Neuron (in vitro differentiated cells): ENCODE measurements around the gene ASPSCR1.
"Not testable (repeated sequence)": the region's sequence is repeated elsewhere in the genome, so short reads cannot be mapped to it uniquely, and the experiment has no call there.

Source experiments
- H2AFZ ChIP-seq: one replicate; pipeline ENCODE4 v1.6.1; 2013; ENCODE audit warnings: low read depth, mild to moderate bottlenecking, inconsistent platforms, low read length, moderate library complexity
- H3K27me3 ChIP-seq: one replicate; pipeline ENCODE4 v1.6.1; 2013; ENCODE audit warnings: low read length; ENCODE audit not compliant: insufficient read depth
- H3K36me3 ChIP-seq: one replicate; pipeline ENCODE4 v1.6.1; 2013; ENCODE audit warnings: low read length; ENCODE audit not compliant: insufficient read depth
- H3K4me1 ChIP-seq: one replicate; pipeline ENCODE4 v1.6.1; 2013; ENCODE audit warnings: low read length; ENCODE audit not compliant: insufficient read depth
- H3K4me3 ChIP-seq: 2 replicates; pipeline ENCODE4 v1.5.1; 2013; ENCODE audit warnings: mild to moderate bottlenecking, low read length, moderate library complexity
- H3K9me3 ChIP-seq: one replicate; pipeline ENCODE4 v1.6.1; 2013; ENCODE audit warnings: low read length

The ASPSCR1 gene

GRCh38 chr17:82033359-82034085 lies 56.1 kb downstream of the ASPSCR1 start:
- Histone ChIP-seq H3K4me3 (no peak overlapping the region), H3K4me1 (peaks cover 33% of the 10 kb centered on the region), H3K27me3 (no peaks in the 10 kb centered on the region), H3K36me3 (peaks cover 7% of the 10 kb centered on the region), H2AFZ (no peak overlapping the region), H3K9me3 (no peaks in the 10 kb centered on the region)

GRCh38 chr17:82034371-82035011 lies 57.1 kb downstream of the ASPSCR1 start:
- no peaks in the 10 kb centered on the region for H3K9me3 ChIP-seq
- no peaks in the 10 kb centered on the region for H3K27me3 ChIP-seq
- no peak overlapping the region for H2AFZ ChIP-seq
- peaks cover 7% of the 10 kb centered on the region for H3K36me3 ChIP-seq
- no peak overlapping the region for H3K4me3 ChIP-seq
- peaks cover 33% of the 10 kb centered on the region for H3K4me1 ChIP-seq

- no peak overlapping the region for H2AFZ ChIP-seq
- H3K9me3 ChIP-seq, result no peaks in the 10 kb centered on the region
- H3K27me3 ChIP-seq, result no peaks in the 10 kb centered on the region
- H3K4me1 ChIP-seq, result peaks cover 30% of the 10 kb centered on the region
- H3K4me3 ChIP-seq, result no peak overlapping the region
- peaks cover 7% of the 10 kb centered on the region for H3K36me3 ChIP-seq
Observed at GRCh38 chr17:82035488-82035887, 58.1 kb downstream of the ASPSCR1 start.

DNA sequence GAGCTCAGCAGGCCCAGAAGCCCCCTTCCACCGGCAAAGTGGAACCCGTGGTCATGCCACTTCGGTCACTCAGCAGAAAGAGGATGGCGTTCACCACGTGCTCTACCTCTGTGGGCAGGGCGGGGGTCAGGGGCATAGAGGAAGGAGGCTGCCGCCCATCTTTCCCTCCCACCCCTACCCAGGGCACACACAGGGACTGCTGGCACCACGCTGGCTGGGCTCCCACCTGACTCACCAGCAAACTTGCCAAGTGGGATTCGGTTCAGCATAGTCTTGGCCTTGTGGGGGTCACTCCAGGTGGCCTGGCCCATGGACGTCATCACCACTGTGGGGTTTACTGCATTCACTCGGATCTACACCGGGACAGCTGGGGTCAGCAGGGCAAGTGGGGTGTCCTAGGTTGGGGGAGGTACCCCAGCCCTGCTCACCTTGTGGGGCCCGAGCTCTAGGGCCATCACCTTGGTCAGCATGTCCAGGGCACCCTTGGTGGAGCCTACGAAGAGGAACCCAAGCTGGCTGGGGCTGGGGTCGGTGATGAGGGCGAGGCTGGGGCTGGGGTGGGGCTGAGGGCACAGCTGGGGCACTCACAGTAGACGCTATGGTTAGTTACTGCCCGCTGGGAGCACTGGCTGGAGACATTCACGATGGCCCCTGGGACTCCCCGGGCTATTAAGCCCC lies 58.7 kb downstream of the ASPSCR1 start:
- H3K27me3 ChIP-seq, result no peaks in the 10 kb centered on the region
- peak overlapping the region; percentile 85 for H3K4me3 ChIP-seq
- peaks cover 7% of the 10 kb centered on the region for H3K36me3 ChIP-seq
- no peak overlapping the region for H2AFZ ChIP-seq
- H3K4me1 ChIP-seq, result peaks cover 27% of the 10 kb centered on the region
- no peaks in the 10 kb centered on the region for H3K9me3 ChIP-seq

GRCh38 chr17:82036634-82037091 lies 59.2 kb downstream of the ASPSCR1 start:
- Histone ChIP-seq H3K9me3 (no peaks in the 10 kb centered on the region), H3K4me3 (peak overlapping the region; percentile 85), H3K36me3 (peaks cover 7% of the 10 kb centered on the region), H3K4me1 (peaks cover 27% of the 10 kb centered on the region), H2AFZ (no peak overlapping the region), H3K27me3 (no peaks in the 10 kb centered on the region)

- peak within 1 kb of the TSS; percentile 33 for H2AFZ ChIP-seq
- H3K36me3 ChIP-seq, result peaks cover 7% of the 10 kb centered on the region
- no peaks in the 10 kb centered on the region for H3K9me3 ChIP-seq
- H3K4me3 ChIP-seq, result peak within 1 kb of the TSS; percentile 85
- no peaks in the 10 kb centered on the region for H3K27me3 ChIP-seq
- peaks cover 23% of the 10 kb centered on the region for H3K4me1 ChIP-seq
Observed at GRCh38 chr17:82037092-82037888, 59.9 kb downstream of the ASPSCR1 start, which contains the start of gene DCXR. Gene DCXR (minus strand): TSS chr17:82037697. CDS start chr17:82037682, 15 bp downstream.

- peak overlapping the region; percentile 33 for H2AFZ ChIP-seq
- H3K4me1 ChIP-seq, result peaks cover 17% of the 10 kb centered on the region
- H3K4me3 ChIP-seq, result peak overlapping the region; percentile 85
- H3K9me3 ChIP-seq, result no peaks in the 10 kb centered on the region
- no peaks in the 10 kb centered on the region for H3K27me3 ChIP-seq
- peaks cover 7% of the 10 kb centered on the region for H3K36me3 ChIP-seq
Observed at GRCh38 chr17:82037889-82038195, 60.4 kb downstream of the ASPSCR1 start.

- not testable (repeated sequence) for H2AFZ ChIP-seq, H3K9me3 ChIP-seq, H3K4me3 ChIP-seq, H3K27me3 ChIP-seq, H3K36me3 ChIP-seq
- H3K4me1 ChIP-seq, result peaks cover 16% of the 10 kb centered on the region
Observed at GRCh38 chr17:82038796-82039409, 61.5 kb downstream of the ASPSCR1 start.

DNA sequence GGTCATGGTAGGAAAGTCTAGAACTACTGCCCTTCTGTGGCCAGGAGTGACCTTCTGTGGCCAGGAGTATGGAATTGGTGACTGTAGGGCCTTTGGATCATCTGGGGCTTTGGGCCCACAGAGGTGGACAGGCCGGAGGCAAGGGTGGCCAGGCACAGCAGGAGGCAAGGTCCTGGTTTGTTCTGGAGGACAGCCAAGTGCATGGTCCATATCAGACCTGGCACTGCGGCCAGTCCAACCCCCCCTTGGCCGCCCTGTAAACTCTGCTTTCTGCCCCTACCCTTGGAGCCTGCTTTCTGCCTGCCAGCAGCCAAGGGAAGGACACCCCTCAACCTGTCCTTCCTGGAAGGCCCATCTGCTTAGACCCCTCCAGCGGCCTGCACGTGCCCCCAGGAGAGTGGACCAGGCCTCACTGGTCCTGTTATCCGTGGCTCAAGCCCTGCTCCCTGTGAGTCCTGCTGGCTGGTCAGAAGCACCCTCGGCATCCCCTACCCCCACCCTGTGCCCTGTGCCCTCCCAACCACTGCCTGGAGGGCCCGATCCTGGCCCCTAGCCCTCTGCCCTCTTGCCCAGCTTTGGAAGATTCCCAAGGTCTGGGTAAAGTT lies 62.4 kb downstream of the ASPSCR1 start:
- no peak overlapping the region for H3K4me3 ChIP-seq
- no peaks in the 10 kb centered on the region for H3K9me3 ChIP-seq
- peaks cover 12% of the 10 kb centered on the region for H3K4me1 ChIP-seq
- peaks cover 7% of the 10 kb centered on the region for H3K36me3 ChIP-seq
- H2AFZ ChIP-seq, result no peak overlapping the region
- no peaks in the 10 kb centered on the region for H3K27me3 ChIP-seq

DNA sequence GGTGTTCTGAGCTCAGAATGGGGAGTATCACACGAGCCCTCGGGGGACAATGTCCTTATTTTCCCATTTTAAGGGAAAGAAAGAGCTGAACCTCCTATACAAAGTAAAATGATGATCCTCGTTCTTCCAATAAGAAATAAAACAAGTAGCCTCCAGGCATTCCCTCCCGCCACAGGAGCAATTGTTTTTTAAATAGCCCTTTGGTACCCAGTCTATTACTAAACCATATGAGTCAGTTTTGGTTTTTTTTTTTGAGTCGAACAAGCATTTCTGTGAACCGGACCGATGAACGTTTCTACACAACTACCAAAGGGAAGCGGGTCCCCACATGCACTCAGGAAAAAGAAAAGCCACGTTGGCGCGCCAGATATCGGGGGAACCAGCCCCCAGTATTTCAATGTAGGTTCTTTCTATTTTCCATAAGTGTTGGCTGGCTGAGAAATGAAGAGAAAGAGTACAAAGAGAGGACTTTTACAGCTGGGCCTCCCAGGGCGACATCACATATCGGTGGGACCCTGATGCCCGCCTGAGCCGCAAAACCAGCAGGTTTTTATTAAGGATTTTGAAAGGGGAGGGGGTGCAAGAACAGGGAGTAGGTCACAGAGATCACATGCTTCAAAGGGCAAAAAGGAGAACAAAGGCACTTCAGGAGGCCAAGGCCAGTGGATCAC lies 63.9 kb downstream of the ASPSCR1 start:
- Histone ChIP-seq H3K4me1 (peaks cover 7% of the 10 kb centered on the region), H3K4me3 (no peak overlapping the region), H2AFZ (no peak overlapping the region), H3K36me3 (no peaks in the 10 kb centered on the region), H3K9me3 (no peaks in the 10 kb centered on the region), H3K27me3 (no peaks in the 10 kb centered on the region)

DNA sequence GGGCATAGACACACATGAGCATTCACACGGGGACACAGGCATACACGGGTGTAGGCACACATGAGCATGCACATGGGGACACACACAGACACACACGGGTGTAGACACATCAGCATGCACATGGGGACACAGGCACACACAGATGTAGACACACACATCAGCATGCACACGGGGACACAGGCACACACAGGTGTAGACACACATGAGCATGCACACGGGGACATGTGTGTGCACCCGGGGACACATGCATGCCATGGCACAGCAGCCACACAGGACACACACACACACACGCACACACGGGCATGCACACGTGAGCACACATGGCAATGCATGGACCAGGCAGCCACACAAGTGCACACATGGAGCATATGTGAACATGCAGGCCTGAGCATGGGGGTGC lies 65.2 kb downstream of the ASPSCR1 start:
- H3K4me1 ChIP-seq, result no peaks in the 10 kb centered on the region
- no peak overlapping the region for H3K4me3 ChIP-seq
- H3K9me3 ChIP-seq, result no peaks in the 10 kb centered on the region
- no peak overlapping the region for H2AFZ ChIP-seq
- no peaks in the 10 kb centered on the region for H3K27me3 ChIP-seq
- peaks cover 4% of the 10 kb centered on the region for H3K36me3 ChIP-seq

DNA sequence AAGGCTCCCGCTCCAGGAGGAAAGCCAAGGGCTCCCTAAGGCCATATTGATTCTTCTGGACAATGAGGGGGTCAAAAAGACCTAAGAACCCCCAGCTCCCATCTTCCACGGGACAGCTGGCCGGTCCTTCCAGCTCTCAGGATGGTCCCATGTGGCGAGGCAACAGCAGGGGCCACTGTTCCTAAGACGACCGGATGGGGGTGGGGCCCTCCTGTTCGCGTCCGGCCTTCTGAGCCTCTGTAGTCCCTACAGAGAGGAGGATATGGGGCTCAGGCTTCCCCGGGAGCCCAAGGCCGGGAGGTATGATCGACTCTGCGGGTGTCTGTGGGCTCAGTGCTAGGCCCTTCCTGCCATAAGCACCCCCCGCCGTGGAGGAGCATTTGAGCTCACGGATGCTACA lies 66.1 kb downstream of the ASPSCR1 start:
- H3K27me3 ChIP-seq, result no peaks in the 10 kb centered on the region
- peaks cover 10% of the 10 kb centered on the region for H3K36me3 ChIP-seq
- H3K4me1 ChIP-seq, result no peaks in the 10 kb centered on the region
- no peak overlapping the region for H3K4me3 ChIP-seq
- H3K9me3 ChIP-seq, result no peaks in the 10 kb centered on the region
- H2AFZ ChIP-seq, result no peak overlapping the region
